Lower lobe of right lung (tissue), 2 donors: ENCODE measurements around the gene PCSK9. TPM values are rescaled to one million over a fixed set of nuclear protein-coding genes. Genes with fewer than 3 reads are reported as not detected.
A peak's percentile ranks its signal among the peaks of the same experiment; 100 is the strongest.

Experiments
- ATAC-seq, 2 donors: fragments of 200-7000 bp; cut with Tn5 transposase; one replicate each; pipeline ENCODE4 v1.9.1; 2020 to 2022; ENCODE audit warnings: mild to moderate bottlenecking in 2 of 2, moderate library complexity in 2 of 2
- DNase-seq: peaks from one replicate; pipeline ENCODE4 v3.0.0-alpha.2; 2020
- H3K27ac ChIP-seq: fragments of 200-600 bp; one replicate; pipeline ENCODE4 v1.8.0; 2022
- H3K27me3 ChIP-seq: fragments of 200-600 bp; one replicate; pipeline ENCODE4 v1.8.0; 2022; ENCODE audit warnings: low read depth
- H3K36me3 ChIP-seq: fragments of 200-600 bp; one replicate; pipeline ENCODE4 v1.8.0; 2022; ENCODE audit warnings: mild to moderate bottlenecking
- H3K4me1 ChIP-seq: fragments of 200-600 bp; one replicate; pipeline ENCODE4 v1.8.0; 2022
- H3K4me3 ChIP-seq: fragments of 200-600 bp; one replicate; pipeline ENCODE4 v1.8.0; 2022; ENCODE audit warnings: mild to moderate bottlenecking
- H3K9me3 ChIP-seq: fragments of 200-600 bp; one replicate; pipeline ENCODE4 v1.8.0; 2022
- CTCF ChIP-seq: fragments of 200-600 bp; IDR thresholded peaks from one replicate; pipeline ENCODE4 v1.8.0; 2022; ENCODE audit warnings: antibody characterized with exemption, mild to moderate bottlenecking
- intact Hi-C: fragments of 100-400 bp; cut with DNase I; formaldehyde crosslinking; loops from one replicate; pipeline ENCODE4 v1.11.0; 2022
- total RNA-seq: library from RNA; stranded (reverse); fragmentation: NEBNext Ultra II Directional; extraction: Animal tissue kit (Norgen Biotek cat#: 25700); gene quantifications from one replicate; pipeline ENCODE4 v1.2.1, GENCODE V29; 2021
- donor health status: DM: no; HTN: yes; CAD: no; lungs with severe emphysema.

The PCSK9 gene
- total RNA-seq, 1 donor from 2014 or later, result 25.7 TPM

- ATAC-seq, result no peak
- Histone ChIP-seq H3K36me3 (peaks cover 23% of the 10 kb centered on the region), H3K27ac (no peak overlapping the region), H3K4me3 (no peak overlapping the region), H3K27me3 (no peaks in the 10 kb centered on the region), H3K9me3 (no peaks in the 10 kb centered on the region), H3K4me1 (peaks cover 15% of the 10 kb centered on the region)
- TF ChIP-seq CTCF, result no peak
- no peak for DNase-seq
- intact Hi-C loops, result no loop called here
Measured at GRCh38 chr1:55062801-55063576, 23.6 kb downstream of the PCSK9 start.

GRCh38 chr1:55063577-55063942 lies 24.2 kb downstream of the PCSK9 start:
- DNase-seq (no peak), ATAC-seq (no peak)
- Histone ChIP-seq H3K4me1 (peaks cover 15% of the 10 kb centered on the region), H3K27me3 (no peaks in the 10 kb centered on the region), H3K9me3 (no peaks in the 10 kb centered on the region), H3K36me3 (peaks cover 28% of the 10 kb centered on the region), H3K4me3 (no peak overlapping the region), H3K27ac (no peak overlapping the region)
- no peak for TF ChIP-seq CTCF
- intact Hi-C loops, result no loop called here

DNA sequence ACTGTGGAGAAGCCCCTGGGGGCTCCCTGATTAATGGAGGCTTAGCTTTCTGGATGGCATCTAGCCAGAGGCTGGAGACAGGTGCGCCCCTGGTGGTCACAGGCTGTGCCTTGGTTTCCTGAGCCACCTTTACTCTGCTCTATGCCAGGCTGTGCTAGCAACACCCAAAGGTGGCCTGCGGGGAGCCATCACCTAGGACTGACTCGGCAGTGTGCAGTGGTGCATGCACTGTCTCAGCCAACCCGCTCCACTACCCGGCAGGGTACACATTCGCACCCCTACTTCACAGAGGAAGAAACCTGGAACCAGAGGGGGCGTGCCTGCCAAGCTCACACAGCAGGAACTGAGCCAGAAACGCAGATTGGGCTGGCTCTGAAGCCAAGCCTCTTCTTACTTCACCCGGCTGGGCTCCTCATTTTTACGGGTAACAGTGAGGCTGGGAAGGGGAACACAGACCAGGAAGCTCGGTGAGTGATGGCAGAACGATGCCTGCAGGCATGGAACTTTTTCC lies 24.8 kb downstream of the PCSK9 start:
- Histone ChIP-seq H3K4me1 (peaks cover 15% of the 10 kb centered on the region), H3K27me3 (no peaks in the 10 kb centered on the region), H3K4me3 (no peak overlapping the region), H3K27ac (no peak overlapping the region), H3K36me3 (peaks cover 34% of the 10 kb centered on the region), H3K9me3 (no peaks in the 10 kb centered on the region)
- no peak for TF ChIP-seq CTCF
- intact Hi-C loops, result no loop called here
- ATAC-seq, result peak; percentile 13 to 17
- DNase-seq, result no peak

- H3K4me1 ChIP-seq, result peaks cover 15% of the 10 kb centered on the region
- peaks cover 41% of the 10 kb centered on the region for H3K36me3 ChIP-seq
- H3K27me3 ChIP-seq, result no peaks in the 10 kb centered on the region
- H3K4me3 ChIP-seq, result no peak overlapping the region
- DNase-seq, result no peak
- peak; percentile 76 to 90 for ATAC-seq
- intact Hi-C loops, result no loop called here
- no peak for TF ChIP-seq CTCF
- peak overlapping the region; percentile 32 for H3K27ac ChIP-seq
- no peaks in the 10 kb centered on the region for H3K9me3 ChIP-seq
Measured at GRCh38 chr1:55064861-55065263, 25.5 kb downstream of the PCSK9 start.

DNA sequence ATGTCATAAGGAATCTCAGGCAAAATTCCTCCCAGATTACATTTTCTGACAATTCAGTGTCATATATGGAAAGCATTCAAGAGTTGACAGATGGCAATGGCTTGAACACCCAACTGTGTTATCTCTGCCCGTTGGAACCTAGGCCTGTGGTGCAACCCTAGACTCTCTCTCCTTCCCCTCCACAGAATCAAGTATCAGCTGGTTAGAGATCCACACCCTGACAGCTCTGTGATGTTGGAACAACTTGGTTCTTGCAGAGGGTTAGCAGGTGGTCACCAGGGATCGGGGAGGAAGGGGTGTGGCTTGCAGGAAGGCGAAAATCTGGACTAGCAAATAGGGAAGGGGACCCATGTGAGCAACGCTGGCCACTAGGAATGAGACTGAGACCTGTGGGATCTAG lies 26.3 kb downstream of the PCSK9 start:
- DNase-seq, result no peak
- no peaks in the 10 kb centered on the region for H3K9me3 ChIP-seq
- H3K27me3 ChIP-seq, result no peaks in the 10 kb centered on the region
- no peak overlapping the region for H3K4me3 ChIP-seq
- TF ChIP-seq CTCF, result no peak
- intact Hi-C loops, result no loop called here
- H3K4me1 ChIP-seq, result peaks cover 15% of the 10 kb centered on the region
- H3K27ac ChIP-seq, result peak overlapping the region; percentile 32
- ATAC-seq, result no peak
- peaks cover 49% of the 10 kb centered on the region for H3K36me3 ChIP-seq
